IMR-90 (cell line): ENCODE data around the gene MTR. TPM values are rescaled to one million over a fixed set of nuclear protein-coding genes. Genes with fewer than 3 reads are reported as not detected.

ENCODE experiments used
- ATAC-seq: fragments of 200-7000 bp; cut with Tn5 transposase; 2 replicates; pipeline ENCODE4 v1.9.1; 2020; ENCODE audit warnings: low read depth, mild to moderate bottlenecking, moderate library complexity
- BruUV-seq: library from RNA; stranded (reverse); fragments of 400-500 nt; replicated peaks from 2 replicates; lab custom pipeline; 2021; lab: Mats Ljungman, UMichigan
- CTCF ChIA-PET: fragments of 300-600 bp; formaldehyde crosslinking; extraction: SDS; loops from one replicate; lab custom pipeline; 2021; ENCODE audit warnings: antibody characterized with exemption; lab: Yijun Ruan, JAX
- POLR2A ChIA-PET: fragments of 300-600 bp; sonication (Branson Sonifier 250); formaldehyde crosslinking; loops from one replicate; lab custom pipeline; 2022; ENCODE audit warnings: antibody characterized with exemption; ENCODE audit not compliant: unreplicated experiment; lab: Charles Lee
- DNase-seq: peaks from one replicate; pipeline ENCODE4 v3.0.0; 2013
- H2AFZ ChIP-seq: replicated peaks from 2 replicates; pipeline ENCODE3; 2013; ENCODE audit warnings: low read length, mild to moderate bottlenecking; ENCODE audit not compliant: poor library complexity
- H2AK5ac ChIP-seq: 2 replicates; pipeline ENCODE4 v1.6.1; 2013; ENCODE audit warnings: low read depth, low read length, inconsistent platforms
- H2AK9ac ChIP-seq: replicated peaks from 2 replicates; pipeline ENCODE3; 2013; ENCODE audit warnings: mild to moderate bottlenecking, low read depth, low read length, moderate library complexity; ENCODE audit not compliant: poor library complexity
- H2BK120ac ChIP-seq: 2 replicates; pipeline ENCODE4 v1.6.1; 2013; ENCODE audit warnings: low read depth, low read length, inconsistent platforms
- H2BK15ac ChIP-seq: 3 replicates; pipeline ENCODE4 v1.6.1; 2013; ENCODE audit warnings: low read depth, low read length, inconsistent platforms
- H2BK20ac ChIP-seq: 2 replicates; pipeline ENCODE4 v1.6.1; 2013; ENCODE audit warnings: low read depth, mild to moderate bottlenecking, inconsistent platforms, low read length, moderate library complexity
- H2BK5ac ChIP-seq: 2 replicates; pipeline ENCODE4 v1.6.1; 2013; ENCODE audit warnings: mild to moderate bottlenecking, low read depth, low read length, inconsistent platforms; ENCODE audit not compliant: poor library complexity, severe bottlenecking
- H3K14ac ChIP-seq: replicated peaks from 2 replicates; pipeline ENCODE4 v1.6.1; 2013; ENCODE audit warnings: low read depth, low read length, inconsistent platforms
- H3K18ac ChIP-seq: 2 replicates; pipeline ENCODE4 v1.6.1; 2013; ENCODE audit warnings: low read depth, low read length, control low read depth
- H3K23ac ChIP-seq: 2 replicates; pipeline ENCODE4 v1.6.1; 2013; ENCODE audit warnings: low read depth, low read length, inconsistent platforms
- H3K27ac ChIP-seq: 2 replicates; pipeline ENCODE4 v1.5.1; 2013; ENCODE audit warnings: mild to moderate bottlenecking, control low read depth, low read length; ENCODE audit not compliant: insufficient read depth
- H3K27me3 ChIP-seq: 2 replicates; pipeline ENCODE4 v1.6.1; 2013; ENCODE audit warnings: low read length; ENCODE audit not compliant: control insufficient read depth, insufficient read depth
- H3K36me3 ChIP-seq: 2 replicates; pipeline ENCODE4 v1.6.1; 2013; ENCODE audit warnings: low read length, mixed read lengths; ENCODE audit not compliant: control insufficient read depth, insufficient read depth
- H3K4ac ChIP-seq: 2 replicates; pipeline ENCODE4 v1.6.1; 2013; ENCODE audit warnings: low read depth, low read length, inconsistent platforms
- H3K4me1 ChIP-seq: 2 replicates; pipeline ENCODE4 v1.6.1; 2013; ENCODE audit warnings: low read length, mixed read lengths; ENCODE audit not compliant: control insufficient read depth, insufficient read depth
- H3K4me2 ChIP-seq: 2 replicates; pipeline ENCODE4 v1.6.1; 2013; ENCODE audit warnings: low read depth, mild to moderate bottlenecking, control low read depth, low read length, moderate library complexity
- H3K4me3 ChIP-seq: 2 replicates; pipeline ENCODE4 v1.5.1; 2013; ENCODE audit warnings: low read depth, mild to moderate bottlenecking, control low read depth, low read length, moderate library complexity; ENCODE audit not compliant: insufficient read depth
- H3K56ac ChIP-seq: 2 replicates; pipeline ENCODE4 v1.6.1; 2013; ENCODE audit warnings: low read length, inconsistent platforms; ENCODE audit not compliant: insufficient read depth; ENCODE audit errors: extremely low read depth
- H3K79me1 ChIP-seq, 2 experiments: 2 replicates each; pipeline ENCODE4 v1.6.1; 2013; ENCODE audit warnings: low read length in 2 of 2, inconsistent platforms in 1 of 2, low read depth in 1 of 2
- H3K9ac ChIP-seq: 2 replicates; pipeline ENCODE4 v1.6.1; 2013; ENCODE audit warnings: low read depth, low read length, control low read depth
- H3K9me1 ChIP-seq: 2 replicates; pipeline ENCODE4 v1.6.1; 2013; ENCODE audit warnings: low read length, inconsistent platforms; ENCODE audit not compliant: insufficient read depth
- H3K9me3 ChIP-seq: 2 replicates; pipeline ENCODE4 v1.6.1; 2013; ENCODE audit warnings: low read length; ENCODE audit not compliant: control insufficient read depth, insufficient read depth
- H4K20me1 ChIP-seq: 2 replicates; pipeline ENCODE4 v1.6.1; 2013; ENCODE audit warnings: low read length, inconsistent platforms; ENCODE audit not compliant: insufficient read depth
- H4K5ac ChIP-seq: 2 replicates; pipeline ENCODE4 v1.6.1; 2013; ENCODE audit warnings: mild to moderate bottlenecking, low read depth, low read length, control low read depth
- H4K8ac ChIP-seq, 2 experiments: 2 replicates each; pipeline ENCODE4 v1.6.1; 2013; ENCODE audit warnings: low read depth in 2 of 2, low read length in 2 of 2, control low read depth in 1 of 2, inconsistent platforms in 1 of 2
- H4K91ac ChIP-seq: 2 replicates; pipeline ENCODE4 v1.6.1; 2013; ENCODE audit warnings: low read depth, low read length, inconsistent platforms; ENCODE audit not compliant: insufficient read depth
- CEBPB ChIP-seq: IDR thresholded peaks from 2 replicates; pipeline ENCODE4 v1.6.1; 2012; ENCODE audit warnings: low read depth, low read length, improper control_type of control experiment
- FOS ChIP-seq: fragments of 150-350 bp; IDR thresholded peaks from 2 replicates; pipeline ENCODE4 v1.6.1; 2016; ENCODE audit warnings: low read depth, low read length
- MAFK ChIP-seq: IDR thresholded peaks from 2 replicates; pipeline ENCODE4 v1.6.1; 2012; ENCODE audit warnings: low read depth, low read length, improper control_type of control experiment
- MXI1 ChIP-seq: IDR thresholded peaks from 2 replicates; pipeline ENCODE4 v1.6.1; 2012; ENCODE audit warnings: low read depth, mild to moderate bottlenecking, low read length, moderate library complexity, borderline replicate concordance
- POLR2A ChIP-seq: IDR thresholded peaks from 2 replicates; pipeline ENCODE4 v1.6.1; 2012; ENCODE audit warnings: mild to moderate bottlenecking, low read depth, low read length
- RAD21 ChIP-seq: IDR thresholded peaks from 2 replicates; pipeline ENCODE4 v1.6.1; 2012; ENCODE audit warnings: low read length, improper control_type of control experiment
- RCOR1 ChIP-seq: IDR thresholded peaks from 2 replicates; pipeline ENCODE4 v1.6.1; 2012; ENCODE audit warnings: mild to moderate bottlenecking, low read length, improper control_type of control experiment; ENCODE audit not compliant: insufficient replicate concordance
- SMC3 ChIP-seq: fragments of 150-350 bp; IDR thresholded peaks from 2 replicates; pipeline ENCODE4 v1.6.1; 2016; ENCODE audit warnings: low read depth, mild to moderate bottlenecking, antibody characterized with exemption, low read length, moderate library complexity
- WGBS, 2 experiments: methylation state at CpG; one replicate each; pipeline versions ENCODE4 v1.1.5 to v1.1.7; 2013; ENCODE audit warnings: missing lambda C conversion rate in 2 of 2; ENCODE audit not compliant: insufficient read length in 1 of 2; ENCODE audit errors: extremely low coverage in 2 of 2; 5-methylcytosine and 5-hydroxymethylcytosine counted together
- dilution Hi-C: fragments of 300-500 bp; cut with HindIII; formaldehyde crosslinking; loops from one replicate; pipeline ENCODE4 v1.14.3; 2018; ENCODE audit warnings: low sequenced_read_pairs; ENCODE audit not compliant: unreplicated experiment
- in situ Hi-C: fragments of 300-500 bp; cut with MboI; formaldehyde crosslinking; loops from 3 replicates; pipeline ENCODE4 v1.14.3; 2019; ENCODE audit warnings: low sequenced_read_pairs, inconsistent platforms, mixed read lengths
- intact Hi-C: fragments of 100-400 bp; cut with micrococcal nuclease; formaldehyde crosslinking; loops from 2 replicates; pipeline ENCODE4 v1.10.0; 2022
- polyA plus RNA-seq, 3 experiments: library from polyadenylated mRNA; depleted of rRNA; stranded (reverse); fragments of >200 nt; gene quantifications; 2 replicates each; pipeline ENCODE4 v1.2.3, GENCODE V29; 2012; ENCODE audit warnings: low replicate concordance in 1 of 3
- total RNA-seq: library from RNA; depleted of rRNA; stranded (reverse); fragments of >200 nt; gene quantifications from 2 replicates; pipeline ENCODE4 v1.2.3, GENCODE V29; 2012
- TF ChIP-seq, protein P1 (sequence below): conservative IDR thresholded peaks from 2 replicates; pipeline ENCODE4 v1.5.1; 2012; ENCODE audit warnings: mild to moderate bottlenecking, low read depth, low read length, improper control_type of control experiment

Gene MTR
- total and polyA plus RNA-seq, 2 of the 4 experiments (the other 2 are of a cell fraction): 7.7 to 31.0 TPM

DNA sequence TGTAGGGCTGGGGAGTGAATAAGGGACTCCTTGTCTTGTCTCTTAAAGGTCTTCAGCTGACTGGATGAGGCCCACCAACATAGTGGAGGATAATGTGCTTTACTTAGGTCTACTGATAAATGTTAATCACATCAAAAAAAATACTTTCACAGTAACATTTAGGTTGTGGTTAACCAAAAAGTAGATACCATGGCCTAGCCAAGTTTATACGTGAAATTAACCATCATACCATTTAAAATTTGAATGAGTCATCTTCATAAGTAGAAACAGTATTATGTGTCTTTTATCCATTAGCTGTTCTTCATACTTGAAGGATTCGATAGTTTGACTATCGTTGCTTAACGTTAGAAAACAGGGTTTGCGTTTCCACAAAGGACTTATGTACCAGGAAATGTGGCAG is 80.9 kb downstream of the MTR start:
- Histone ChIP-seq H3K9me3 (no peaks in the 10 kb centered on the region), H3K36me3 (peaks cover 5% of the 10 kb centered on the region), H3K14ac (no peak overlapping the region), H4K20me1 (no peaks in the 10 kb centered on the region), H4K91ac (no peak overlapping the region), H3K4me2 (no peak overlapping the region), H4K8ac (no peak overlapping the region), H3K4ac (no peak overlapping the region), H3K23ac (no peak overlapping the region), H3K79me1 (no peaks in the 10 kb centered on the region), H2AK5ac (no peak overlapping the region), H2BK5ac (no peak overlapping the region), H3K27me3 (no peaks in the 10 kb centered on the region), H2BK20ac (no peak overlapping the region), H2BK15ac (no peak overlapping the region), H3K4me3 (no peak overlapping the region), H3K27ac (no peak overlapping the region), H3K56ac (no peak overlapping the region), H3K9me1 (no peaks in the 10 kb centered on the region; the same call in 1 of the 2 replicates), H2AK9ac (no peak overlapping the region), H3K18ac (no peak overlapping the region), H3K4me1 (no peaks in the 10 kb centered on the region), H2BK120ac (no peak overlapping the region), H3K9ac (no peak overlapping the region), H2AFZ (no peak overlapping the region), H4K5ac (no peak overlapping the region)
- BruUV-seq: no TSS peak
- ChIA-PET CTCF (interaction anchor here (1.0 kb wide), 1 partner anchor 9 kb away, joined by 3 read pairs; no protein-coding TSS in a partner anchor), POLR2A (no interaction called here)
- dilution Hi-C loops (no loop called here), intact Hi-C loops (loop anchor here (5.0 kb wide), 1 partner anchor 686 kb away; no protein-coding TSS in a partner anchor), in situ Hi-C loops (no loop called here)
- peak; percentile 62 for DNase-seq
- ATAC-seq: peak; percentile 46
- no CpG with 5 or more reads among the region's 5 CpGs for WGBS, 2 experiments
- no peak for TF ChIP-seq POLR2A
- TF ChIP-seq CEBPB: no peak
- no peak for TF ChIP-seq RCOR1
- TF ChIP-seq, protein P1, sequence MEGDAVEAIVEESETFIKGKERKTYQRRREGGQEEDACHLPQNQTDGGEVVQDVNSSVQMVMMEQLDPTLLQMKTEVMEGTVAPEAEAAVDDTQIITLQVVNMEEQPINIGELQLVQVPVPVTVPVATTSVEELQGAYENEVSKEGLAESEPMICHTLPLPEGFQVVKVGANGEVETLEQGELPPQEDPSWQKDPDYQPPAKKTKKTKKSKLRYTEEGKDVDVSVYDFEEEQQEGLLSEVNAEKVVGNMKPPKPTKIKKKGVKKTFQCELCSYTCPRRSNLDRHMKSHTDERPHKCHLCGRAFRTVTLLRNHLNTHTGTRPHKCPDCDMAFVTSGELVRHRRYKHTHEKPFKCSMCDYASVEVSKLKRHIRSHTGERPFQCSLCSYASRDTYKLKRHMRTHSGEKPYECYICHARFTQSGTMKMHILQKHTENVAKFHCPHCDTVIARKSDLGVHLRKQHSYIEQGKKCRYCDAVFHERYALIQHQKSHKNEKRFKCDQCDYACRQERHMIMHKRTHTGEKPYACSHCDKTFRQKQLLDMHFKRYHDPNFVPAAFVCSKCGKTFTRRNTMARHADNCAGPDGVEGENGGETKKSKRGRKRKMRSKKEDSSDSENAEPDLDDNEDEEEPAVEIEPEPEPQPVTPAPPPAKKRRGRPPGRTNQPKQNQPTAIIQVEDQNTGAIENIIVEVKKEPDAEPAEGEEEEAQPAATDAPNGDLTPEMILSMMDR: no peak
- no peak for TF ChIP-seq FOS
- TF ChIP-seq RAD21: no peak
- TF ChIP-seq MXI1: no peak
- no peak for TF ChIP-seq MAFK
- no peak for TF ChIP-seq SMC3
